Gastrocnemius medialis (tissue), 4 donors: Measurements from ENCODE around the gene RGS11. TPM values are rescaled to one million over a fixed set of nuclear protein-coding genes. Genes with fewer than 3 reads are reported as not detected.

ENCODE experiments used
- ATAC-seq, 2 donors: fragments of 150-250 bp; one replicate each; pipeline ENCODE4 v1.9.1; 2016
- DNase-seq, 2 donors: peaks; one replicate each; pipeline ENCODE4 v3.0.0-alpha.2; 2019
- H3K27ac ChIP-seq, 4 donors: fragments of 200-600 bp; sonication (generic); 1 replicate in 1 of 4; 2 replicates in 3 of 4; pipeline ENCODE4 v1.5.1; 2016 to 2018; ENCODE audit warnings: mild to moderate bottlenecking in 2 of 4, moderate library complexity in 1 of 4
- H3K27me3 ChIP-seq, 3 donors: fragments of 200-600 bp; sonication (generic) in 2 of 3; 1 replicate in 1 of 3; 2 replicates in 2 of 3; pipeline versions ENCODE4 v1.5.1 to v1.6.0; 2016 to 2019; ENCODE audit warnings: mild to moderate bottlenecking in 1 of 3, moderate library complexity in 1 of 3
- H3K36me3 ChIP-seq, 2 donors: fragments of 200-600 bp; sonication (generic) in 1 of 2; one replicate each; pipeline ENCODE4 v1.5.1; 2017 to 2018
- H3K4me1 ChIP-seq, 2 donors: fragments of 200-600 bp; sonication (generic) in 1 of 2; one replicate each; pipeline ENCODE4 v1.5.1; 2016 to 2017; ENCODE audit warnings: mild to moderate bottlenecking in 2 of 2
- H3K4me3 ChIP-seq, 4 donors: fragments of 200-600 bp; sonication (generic) in 3 of 4; 1 replicate in 1 of 4; 2 replicates in 3 of 4; pipeline ENCODE4 v1.5.1; 2016 to 2019; ENCODE audit warnings: mild to moderate bottlenecking in 2 of 4
- H3K9me3 ChIP-seq, 3 donors: fragments of 200-600 bp; sonication (generic) in 2 of 3; 1 replicate in 1 of 3; 2 replicates in 2 of 3; pipeline ENCODE4 v1.5.1; 2016 to 2019
- POLR2A ChIP-seq, 2 donors: fragments of 450-650 bp; IDR thresholded peaks; one replicate each; pipeline ENCODE4 v1.6.1; 2017; ENCODE audit warnings: antibody characterized with exemption in 2 of 2, mild to moderate bottlenecking in 2 of 2, moderate library complexity in 2 of 2
- in situ Hi-C, 4 donors: fragments of 200-750 bp; cut with MboI; loops; one replicate each; pipeline versions ENCODE4 v1.15.0 to v1.8.0; 2017; ENCODE audit warnings: low sequenced_read_pairs in 4 of 4
- intact Hi-C: fragments of 100-400 bp; cut with DNase I; formaldehyde crosslinking; loops from one replicate; pipeline ENCODE4 v1.15.1; 2023; ENCODE audit warnings: low total_unique reads
- total RNA-seq, 4 donors: library from RNA; depleted of rRNA; stranded (reverse); fragments of >200 nt; gene quantifications; one replicate each; pipeline versions ENCODE4 v1.1.0 to v1.2.3, GENCODE V29; 2016
- TF ChIP-seq, protein P1 (sequence below), 5 experiments: fragments of 450-650 bp in 3 of 5; fragments of 200-600 bp in 2 of 5; sonication (generic) in 2 of 5; IDR thresholded peaks in 4 of 5; conservative IDR thresholded peaks in 1 of 5; 1 replicate in 4 of 5; 2 replicates in 1 of 5; pipeline ENCODE4 v1.5.1; 2016 to 2019; ENCODE audit warnings: antibody characterized with exemption in 5 of 5, mild to moderate bottlenecking in 3 of 5, moderate library complexity in 3 of 5

RGS11 gene
- total RNA-seq, 4 donors from 2014 or later: 1.2 to 2.2 (median 1.6) TPM

DNA sequence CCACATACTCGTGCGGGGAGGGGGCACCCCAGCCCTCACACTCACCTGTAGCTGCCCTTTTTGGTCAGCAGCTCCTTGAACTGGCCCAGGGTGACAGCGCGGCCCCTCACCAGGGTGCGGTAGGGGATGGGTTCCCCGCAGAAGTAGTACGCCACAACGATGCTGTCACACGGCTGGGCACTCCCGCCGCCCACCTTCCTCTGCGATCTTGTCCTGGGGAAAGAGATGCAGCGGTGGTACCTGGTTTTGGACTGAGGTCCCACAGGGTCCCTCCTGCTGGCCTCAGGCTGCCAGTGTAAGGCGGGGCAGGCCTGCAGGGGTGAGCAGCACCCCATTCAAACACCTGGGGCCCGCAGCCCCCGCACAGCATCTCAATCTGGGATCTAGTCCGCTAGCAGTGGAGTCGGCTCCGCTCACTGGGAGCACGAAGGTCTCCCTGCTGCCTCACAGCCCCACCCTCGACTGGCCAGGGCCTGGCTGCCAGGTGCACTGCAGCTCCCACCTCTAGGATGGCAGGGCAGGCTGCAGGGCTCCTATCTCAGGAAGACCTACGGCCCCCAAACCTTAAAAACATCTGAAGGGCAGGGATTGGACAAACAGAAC is 13.8 kb upstream of the RGS11 start:
- intact Hi-C loops (no loop called here), in situ Hi-C loops (no loop called here)
- H3K4me1 ChIP-seq: no peaks in the 10 kb centered on the region
- H3K4me3 ChIP-seq: no peak overlapping the region
- peaks cover 0 to 45% of the 10 kb centered on the region in 2 donors for H3K36me3 ChIP-seq
- ATAC-seq (no peak), DNase-seq (no peak)
- no peak for TF ChIP-seq POLR2A (IDR thresholded peaks at IDR 0.05)
- TF ChIP-seq, protein P1, sequence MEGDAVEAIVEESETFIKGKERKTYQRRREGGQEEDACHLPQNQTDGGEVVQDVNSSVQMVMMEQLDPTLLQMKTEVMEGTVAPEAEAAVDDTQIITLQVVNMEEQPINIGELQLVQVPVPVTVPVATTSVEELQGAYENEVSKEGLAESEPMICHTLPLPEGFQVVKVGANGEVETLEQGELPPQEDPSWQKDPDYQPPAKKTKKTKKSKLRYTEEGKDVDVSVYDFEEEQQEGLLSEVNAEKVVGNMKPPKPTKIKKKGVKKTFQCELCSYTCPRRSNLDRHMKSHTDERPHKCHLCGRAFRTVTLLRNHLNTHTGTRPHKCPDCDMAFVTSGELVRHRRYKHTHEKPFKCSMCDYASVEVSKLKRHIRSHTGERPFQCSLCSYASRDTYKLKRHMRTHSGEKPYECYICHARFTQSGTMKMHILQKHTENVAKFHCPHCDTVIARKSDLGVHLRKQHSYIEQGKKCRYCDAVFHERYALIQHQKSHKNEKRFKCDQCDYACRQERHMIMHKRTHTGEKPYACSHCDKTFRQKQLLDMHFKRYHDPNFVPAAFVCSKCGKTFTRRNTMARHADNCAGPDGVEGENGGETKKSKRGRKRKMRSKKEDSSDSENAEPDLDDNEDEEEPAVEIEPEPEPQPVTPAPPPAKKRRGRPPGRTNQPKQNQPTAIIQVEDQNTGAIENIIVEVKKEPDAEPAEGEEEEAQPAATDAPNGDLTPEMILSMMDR (IDR thresholded peaks at IDR 0.05 in 4 of 5, conservative IDR thresholded peaks at IDR 0.05 in 1 of 5): no peak
- H3K9me3 ChIP-seq: no peaks in the 10 kb centered on the region
- no peak overlapping the region for H3K27ac ChIP-seq
- no peaks in the 10 kb centered on the region for H3K27me3 ChIP-seq

DNA sequence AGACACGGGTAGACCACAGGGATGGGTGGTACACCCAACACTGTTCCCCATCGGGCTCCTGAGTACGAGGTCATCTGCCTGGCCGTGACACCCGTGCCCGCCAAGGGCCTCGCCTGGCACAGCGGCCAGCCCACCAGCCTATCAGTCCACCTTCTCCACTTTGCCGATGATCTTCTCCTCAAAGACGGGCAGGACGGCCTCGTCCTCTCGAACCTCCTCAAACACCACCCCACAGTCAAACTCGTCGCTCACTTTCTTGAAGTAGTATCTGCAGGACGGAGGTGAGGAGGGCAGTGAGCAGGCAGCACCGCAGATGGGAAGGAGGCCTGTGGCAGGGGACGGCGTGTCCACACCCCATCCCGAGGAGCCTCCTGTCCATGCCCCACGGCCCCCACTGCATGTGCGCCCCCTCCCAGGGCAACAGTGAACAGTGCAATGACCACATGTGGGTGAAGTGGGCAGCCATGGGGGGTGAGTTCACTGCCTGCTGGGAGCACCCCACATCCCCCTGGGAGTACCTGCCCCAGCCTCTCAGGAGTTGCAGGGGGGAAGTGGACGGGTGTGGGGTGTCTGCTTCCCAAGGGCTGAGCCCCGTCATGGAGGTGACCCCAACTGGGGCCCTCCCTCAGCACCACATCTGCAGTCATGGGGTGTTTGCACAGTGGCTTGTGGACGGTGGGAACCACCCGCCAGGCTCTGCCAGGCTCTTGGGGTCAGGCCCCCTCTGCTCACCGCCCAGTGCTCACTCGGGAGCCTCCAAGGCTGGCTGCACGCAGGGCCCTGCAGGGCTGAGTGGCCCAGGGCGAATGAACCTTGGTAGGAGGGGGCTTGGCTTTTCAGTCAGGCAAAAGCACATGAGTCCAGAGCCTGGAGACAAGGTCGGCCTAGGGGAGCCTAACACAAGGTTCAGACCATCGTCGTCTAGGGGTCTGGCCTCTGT is 12.5 kb upstream of the RGS11 start:
- intact Hi-C loops: no loop called here

GRCh38 chr16:287298-287811 is 11.6 kb upstream of the RGS11 start:
- H3K27ac ChIP-seq: no peak overlapping the region
- intact Hi-C loops (no loop called here), in situ Hi-C loops (no loop called here)
- H3K9me3 ChIP-seq: no peaks in the 10 kb centered on the region
- ATAC-seq (no peak), DNase-seq (no peak)
- no peaks in the 10 kb centered on the region for H3K4me1 ChIP-seq
- peaks cover 0 to 31% of the 10 kb centered on the region in 2 donors for H3K36me3 ChIP-seq
- H3K27me3 ChIP-seq: no peaks in the 10 kb centered on the region
- H3K4me3 ChIP-seq: no peak overlapping the region
- TF ChIP-seq, protein P1 (IDR thresholded peaks at IDR 0.05 in 4 of 5, conservative IDR thresholded peaks at IDR 0.05 in 1 of 5): no peak
- no peak for TF ChIP-seq POLR2A (IDR thresholded peaks at IDR 0.05)

More for the DNA sequence above, 12.5 kb upstream of the RGS11 start:
- no peak for TF ChIP-seq POLR2A (IDR thresholded peaks at IDR 0.05)
- TF ChIP-seq, protein P1 (IDR thresholded peaks at IDR 0.05 in 4 of 5, conservative IDR thresholded peaks at IDR 0.05 in 1 of 5): no peak
- ATAC-seq (no peak), DNase-seq (no peak)
- Histone ChIP-seq H3K4me3 (no peak overlapping the region), H3K4me1 (no peaks in the 10 kb centered on the region), H3K27me3 (no peaks in the 10 kb centered on the region), H3K27ac (no peak overlapping the region), H3K9me3 (no peaks in the 10 kb centered on the region), H3K36me3 (peaks cover 0 to 40% of the 10 kb centered on the region in 2 donors)
- in situ Hi-C loops: no loop called here

GRCh38 chr16:286491-287297 is 10.9 kb upstream of the RGS11 start:
- DNase-seq: no peak
- Histone ChIP-seq H3K27me3 (peaks cover 0 to 4% (median 0%) of the 10 kb centered on the region in 3 donors), H3K27ac (no peak overlapping the region), H3K9me3 (no peaks in the 10 kb centered on the region), H3K4me1 (no peaks in the 10 kb centered on the region), H3K36me3 (peaks cover 0 to 29% of the 10 kb centered on the region in 2 donors), H3K4me3 (no peak overlapping the region)
- intact Hi-C loops: no loop called here
- ATAC-seq: no peak
- TF ChIP-seq POLR2A (IDR thresholded peaks at IDR 0.05): no peak
- TF ChIP-seq, protein P1 (IDR thresholded peaks at IDR 0.05 in 4 of 5, conservative IDR thresholded peaks at IDR 0.05 in 1 of 5): no peak
- in situ Hi-C loops: no loop called here
